NCI-H748 (cell line): Measurements from ENCODE around the gene KCNG4.
"Not testable (repeated sequence)": the region's sequence is repeated elsewhere in the genome, so short reads cannot be mapped to it uniquely, and the experiment has no call there.

ENCODE experiments used
- DNase-seq: peaks from one replicate; lab custom pipeline; 2025; ENCODE audit not compliant: unreplicated experiment; lab: John Stamatoyannopoulos, UW

Gene KCNG4

DNA sequence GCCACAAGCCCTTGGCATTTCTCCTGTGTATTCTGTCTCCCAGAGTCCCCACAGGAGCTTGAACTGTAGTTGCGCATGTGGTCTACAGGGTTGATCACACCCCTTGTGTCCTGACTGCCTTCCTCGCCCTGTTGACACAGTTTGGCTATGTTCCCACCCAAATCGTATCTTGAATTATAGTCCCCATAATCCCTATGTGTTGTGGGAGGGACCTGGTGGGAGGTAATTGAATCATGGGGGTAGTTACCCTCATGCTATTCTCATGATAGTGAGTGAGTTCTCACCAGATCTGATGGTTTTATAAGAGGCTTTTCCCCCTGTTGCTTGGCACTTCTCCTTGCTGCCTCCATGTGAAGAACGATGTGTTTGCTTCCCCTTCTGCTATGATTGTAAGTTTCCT lies 27.7 kb downstream of the KCNG4 start:
- no peak for DNase-seq

GRCh38 chr16:84209989-84210388 lies 29.8 kb downstream of the KCNG4 start:
- no peak for DNase-seq

DNA sequence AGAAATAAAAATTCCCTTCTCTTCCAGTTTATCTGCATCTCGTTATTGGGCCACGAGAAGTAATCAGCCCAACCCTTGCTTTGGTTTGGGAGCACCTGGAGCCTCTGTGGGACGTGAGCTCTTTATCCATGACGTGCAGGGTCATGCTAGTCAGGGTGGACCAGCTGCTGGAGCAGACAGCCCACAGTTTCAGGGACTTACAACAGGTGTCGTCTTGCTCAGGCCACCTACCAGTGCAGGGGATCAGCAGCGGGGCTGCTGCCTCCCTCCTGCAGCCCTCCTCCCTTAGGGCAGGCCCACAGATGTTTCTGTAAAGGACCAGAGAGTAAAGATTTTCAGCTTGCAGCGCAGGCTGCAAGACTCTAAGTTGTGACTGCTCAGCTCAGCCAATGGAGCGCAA lies 31.9 kb downstream of the KCNG4 start:
- DNase-seq, result no peak

DNA sequence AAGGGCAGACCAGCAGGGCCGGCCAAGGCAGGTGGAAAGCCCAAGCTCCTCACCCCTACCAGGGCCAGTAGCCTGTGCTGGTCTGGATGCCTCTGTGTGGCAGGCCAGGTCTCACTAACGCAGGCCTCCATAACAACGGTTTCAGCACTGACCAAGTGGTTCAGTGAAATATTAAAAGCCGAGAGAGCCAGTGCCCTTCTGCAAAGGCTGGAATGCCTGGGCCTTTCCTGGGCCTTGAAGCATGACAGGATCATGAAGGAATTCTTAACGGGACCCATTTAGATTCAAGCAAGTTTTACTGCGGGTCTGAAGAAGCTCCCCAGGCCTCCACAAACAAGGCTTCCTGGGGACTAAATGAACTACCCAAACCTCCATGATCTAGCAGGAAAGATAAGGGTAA lies 32.6 kb downstream of the KCNG4 start:
- DNase-seq, result no peak

DNA sequence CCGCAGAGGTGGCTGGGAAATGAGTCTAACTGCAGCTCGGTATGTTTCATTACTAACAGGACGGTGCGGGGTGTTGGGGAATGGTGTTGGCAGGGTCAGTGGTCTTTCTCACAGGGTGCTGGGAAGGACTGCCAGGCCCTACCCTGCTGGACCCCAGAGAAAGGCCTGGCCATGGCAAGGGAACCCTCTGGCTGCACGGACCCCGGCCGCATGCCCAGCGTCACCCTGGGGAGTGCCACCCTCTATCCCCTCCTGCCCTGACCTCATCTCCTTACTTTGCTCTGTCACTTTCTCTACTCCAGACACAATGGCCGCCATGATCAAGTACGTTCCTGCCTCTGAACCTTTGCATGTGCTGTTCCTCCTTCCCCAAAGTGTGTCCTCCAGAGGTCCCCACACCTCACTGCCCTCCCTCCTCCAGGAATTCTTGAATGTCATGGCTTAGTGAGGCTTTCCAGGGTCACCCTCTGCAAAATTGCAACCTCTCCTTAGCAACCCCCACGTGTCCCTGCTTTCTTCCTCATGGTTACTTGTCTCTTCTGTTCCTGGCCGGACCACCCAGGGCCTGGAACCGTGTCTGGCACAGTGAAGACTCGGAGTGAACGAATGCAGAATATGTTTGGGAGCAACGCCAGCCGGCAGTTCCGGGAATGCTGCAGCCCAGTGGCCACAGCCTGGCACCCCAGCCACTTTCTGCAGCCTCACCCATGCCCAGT lies 33.7 kb downstream of the KCNG4 start:
- no peak for DNase-seq

DNA sequence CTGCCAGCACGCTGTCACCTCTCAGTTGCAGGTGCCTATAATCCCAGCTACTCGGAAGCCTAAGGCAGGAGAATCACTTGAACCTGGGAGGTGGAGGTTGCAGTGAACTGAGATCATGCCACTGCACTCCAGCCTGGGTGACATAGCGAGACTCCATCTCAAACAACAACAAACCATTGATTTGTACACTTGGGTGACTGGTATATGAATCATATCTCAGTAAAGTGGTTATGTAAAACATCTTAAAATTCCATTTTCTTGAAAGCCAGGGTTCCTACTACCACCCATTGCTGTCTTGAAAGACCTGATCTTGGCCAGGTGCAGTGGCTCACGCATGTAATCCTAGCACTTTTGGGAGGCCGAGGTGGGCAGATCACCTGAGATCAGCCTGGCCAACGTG lies 34.7 kb downstream of the KCNG4 start:
- not testable (repeated sequence) for DNase-seq

- DNase-seq, result not testable (repeated sequence)
Observed at GRCh38 chr16:84204551-84204950, 35.3 kb downstream of the KCNG4 start.

- no peak for DNase-seq
Observed at GRCh38 chr16:84199861-84200260, 40.0 kb downstream of the KCNG4 start.

DNA sequence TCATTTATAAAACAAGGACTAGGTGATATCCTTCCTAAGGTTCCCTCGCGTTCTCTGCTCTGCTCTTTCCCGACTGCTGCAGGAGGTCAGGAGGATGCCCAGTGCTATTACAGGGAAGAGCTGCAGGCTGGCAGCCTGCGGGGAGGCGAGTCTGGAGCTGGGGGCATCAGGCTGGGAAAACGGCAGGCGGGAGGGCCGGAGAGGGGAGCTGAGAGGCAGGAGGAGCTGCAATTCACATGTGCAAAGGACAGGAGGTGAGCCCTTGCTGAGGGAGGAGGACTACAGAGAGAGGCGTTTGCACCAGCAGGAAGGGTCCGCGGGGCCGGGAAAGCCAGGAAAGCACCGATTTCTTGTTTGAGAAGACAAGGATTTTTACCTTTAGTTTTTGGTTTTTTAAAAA lies 40.7 kb downstream of the KCNG4 start:
- DNase-seq, result no peak

DNA sequence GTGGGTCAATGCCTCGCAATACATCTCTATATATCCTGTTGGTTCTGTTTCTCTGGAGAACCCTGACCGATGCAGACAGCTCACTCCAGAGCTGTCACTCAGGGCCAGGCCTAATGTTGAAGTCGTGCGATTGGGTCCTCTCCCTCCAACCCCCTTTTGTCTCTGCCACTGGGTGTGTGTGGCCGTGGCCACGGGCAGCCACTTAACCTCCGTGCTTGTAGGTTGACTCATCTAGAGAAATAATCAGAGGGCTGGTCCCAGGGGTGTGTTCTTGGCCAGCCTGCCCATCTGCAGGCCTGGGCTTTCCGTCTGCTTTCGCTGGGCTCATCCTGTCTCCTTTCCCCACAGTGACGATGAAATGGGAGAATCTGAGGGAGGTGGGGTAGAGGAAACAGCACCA lies 41.4 kb downstream of the KCNG4 start:
- DNase-seq, result no peak

DNA sequence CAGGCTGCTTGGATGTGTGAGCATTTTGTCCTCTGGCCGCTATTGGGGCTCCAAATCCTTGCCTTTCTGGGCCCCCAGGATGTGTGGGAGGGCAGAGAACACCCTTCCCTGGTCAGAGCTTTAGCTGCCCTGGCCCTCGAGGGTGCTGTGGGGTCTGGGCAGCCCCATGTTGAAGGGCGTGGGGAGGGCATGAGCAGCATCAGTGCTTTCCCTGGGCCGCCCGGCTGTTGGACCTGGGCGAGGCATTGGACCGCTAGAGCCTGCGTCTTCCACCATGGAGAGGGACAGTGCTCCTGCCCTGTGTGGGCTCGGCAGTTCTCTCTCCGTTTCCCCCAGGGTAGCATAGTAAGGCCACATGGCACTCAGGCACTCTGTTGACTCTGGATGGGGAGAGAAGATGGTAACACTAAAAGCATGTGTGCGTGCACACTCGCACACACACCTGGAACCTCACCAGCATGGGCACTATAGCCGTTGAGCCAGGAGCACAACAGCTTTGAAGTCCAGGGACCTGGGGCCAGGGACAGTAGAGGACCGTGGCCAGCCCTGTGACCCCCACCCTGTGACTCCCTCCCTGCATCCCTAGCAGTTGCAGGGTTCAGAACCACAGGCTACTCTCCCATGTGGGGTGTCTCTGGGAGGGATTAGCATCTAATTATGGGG lies 42.2 kb downstream of the KCNG4 start:
- no peak for DNase-seq

DNA sequence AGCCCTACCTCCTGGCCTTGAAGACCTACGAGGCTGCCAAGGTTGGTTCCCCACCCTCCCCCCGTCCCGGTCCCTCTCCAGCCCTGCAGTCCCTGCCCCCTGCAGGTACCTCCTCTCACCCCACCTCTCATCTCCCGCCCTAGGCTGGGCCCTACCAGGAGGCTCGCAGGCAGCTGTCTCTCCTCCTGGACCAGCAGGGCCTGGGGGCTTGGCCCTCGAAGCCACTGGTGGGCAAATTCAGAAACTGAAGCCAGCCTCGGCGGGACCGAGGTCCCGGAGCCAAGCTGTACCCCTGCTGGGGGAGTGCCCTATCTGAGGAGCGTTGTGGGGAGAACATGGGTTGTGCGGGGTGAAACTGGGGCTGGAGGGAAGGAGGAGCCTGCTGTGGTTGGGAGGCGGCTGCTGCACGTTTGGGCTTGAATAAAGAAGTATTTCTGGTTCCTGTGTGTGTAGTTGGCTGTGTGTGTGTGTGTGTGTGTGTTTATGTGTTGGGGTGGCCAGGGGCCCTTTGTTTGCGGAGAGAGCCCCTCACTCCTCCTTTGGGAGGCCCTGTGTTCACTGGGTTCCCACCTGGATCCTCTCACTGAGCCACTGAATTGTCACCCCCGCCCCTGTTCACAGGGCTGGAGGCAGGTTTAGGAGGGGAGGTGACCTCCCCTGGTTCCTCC lies 43.0 kb downstream of the KCNG4 start:
- no peak for DNase-seq

- DNase-seq, result no peak
Observed at GRCh38 chr16:84196101-84196500, 43.7 kb downstream of the KCNG4 start.

- DNase-seq, result no peak
Observed at GRCh38 chr16:84195201-84196093, 44.4 kb downstream of the KCNG4 start.

DNA sequence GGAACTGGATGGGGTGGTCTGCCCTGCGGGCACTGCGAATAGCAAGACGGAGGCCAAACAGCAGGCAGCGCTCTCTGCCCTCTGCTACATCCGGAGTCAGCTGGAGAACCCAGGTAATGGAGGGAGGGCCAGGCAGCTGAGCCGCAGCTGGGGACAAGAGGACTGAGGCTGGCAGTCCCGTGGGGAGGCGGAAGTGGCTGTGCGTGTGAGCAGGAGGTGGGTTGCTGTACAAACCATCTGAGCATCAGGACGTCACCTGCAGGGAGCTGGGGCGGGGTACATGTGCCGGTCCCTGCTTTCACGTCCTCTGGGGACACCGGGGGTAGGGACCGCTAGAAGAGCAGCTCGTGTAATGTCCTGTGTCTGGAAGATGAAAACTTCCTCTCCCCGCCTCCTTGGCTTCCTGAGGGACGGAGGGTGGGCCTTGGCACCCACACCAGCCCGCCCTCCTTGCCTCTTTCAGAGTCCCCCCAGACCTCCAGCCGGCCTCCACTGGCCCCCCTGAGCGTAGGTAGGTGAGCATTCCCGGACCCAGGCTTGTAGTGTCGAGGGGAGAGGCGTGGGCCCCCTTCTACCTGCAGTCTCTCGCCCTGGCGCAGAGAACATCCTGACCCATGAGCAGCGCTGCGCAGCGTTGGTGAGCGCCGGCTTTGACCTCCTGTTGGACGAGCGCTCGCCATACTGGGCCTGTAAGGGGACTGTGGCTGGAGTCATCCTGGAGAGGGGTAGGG lies 45.2 kb downstream of the KCNG4 start:
- DNase-seq, result peak; percentile 68

DNA sequence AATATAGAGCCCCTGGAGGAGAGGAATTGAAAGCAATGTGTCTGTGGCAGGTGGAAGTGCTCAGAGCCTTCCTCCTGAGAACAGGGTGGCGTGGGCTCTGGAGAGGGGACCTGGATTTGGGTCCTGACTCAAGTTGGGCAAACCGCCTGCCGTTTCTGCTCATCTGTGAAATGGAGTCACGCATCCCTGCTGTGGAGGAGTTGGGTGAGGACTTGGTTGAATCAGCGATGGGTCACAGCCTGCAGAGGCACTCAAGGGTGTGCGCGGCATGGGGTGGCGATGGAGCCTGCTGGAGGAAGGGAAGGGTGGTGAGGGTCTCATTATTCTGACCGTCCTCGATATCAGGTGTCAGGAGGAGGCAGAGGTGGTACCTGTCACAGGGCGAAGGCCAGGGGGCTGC lies 45.8 kb downstream of the KCNG4 start:
- no peak for DNase-seq

- no peak for DNase-seq
Observed at GRCh38 chr16:84193480-84193879, 46.3 kb downstream of the KCNG4 start.

DNA sequence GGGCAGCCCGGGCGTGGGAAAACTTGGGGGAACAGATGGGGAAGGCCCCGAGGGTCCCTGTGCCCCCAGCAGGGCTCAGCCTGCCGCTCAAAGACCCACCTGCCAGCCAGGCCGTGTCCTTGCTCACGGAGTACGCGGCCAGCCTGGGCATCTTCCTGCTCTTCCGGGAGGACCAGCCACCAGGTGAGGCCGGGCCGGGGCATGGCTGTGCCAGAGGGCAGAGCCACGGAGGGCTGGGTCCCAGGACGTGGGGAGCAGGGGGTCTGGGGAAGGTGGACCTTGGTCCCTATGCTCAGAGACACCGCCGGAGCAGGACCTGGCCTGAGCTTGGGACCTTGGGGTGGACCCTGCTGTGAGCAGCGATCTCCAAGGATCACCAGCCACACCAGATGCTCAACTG lies 48.3 kb downstream of the KCNG4 start:
- no peak for DNase-seq

- DNase-seq, result no peak
Observed at GRCh38 chr16:84190731-84191388, 49.0 kb downstream of the KCNG4 start, which contains the start of gene ADAD2. TSS of gene ADAD2 (plus strand) at chr16:84191157. CDS start at chr16:84191231, 74 bp downstream.
